NCI-H2227 treated with DMSO at 0.1 percent for 48 hours (cell line): ENCODE measurements around the gene CDC42BPB.

Source experiments
- DNase-seq: peaks from one replicate; lab custom pipeline; 2025; lab: John Stamatoyannopoulos, UW

The CDC42BPB gene

DNA sequence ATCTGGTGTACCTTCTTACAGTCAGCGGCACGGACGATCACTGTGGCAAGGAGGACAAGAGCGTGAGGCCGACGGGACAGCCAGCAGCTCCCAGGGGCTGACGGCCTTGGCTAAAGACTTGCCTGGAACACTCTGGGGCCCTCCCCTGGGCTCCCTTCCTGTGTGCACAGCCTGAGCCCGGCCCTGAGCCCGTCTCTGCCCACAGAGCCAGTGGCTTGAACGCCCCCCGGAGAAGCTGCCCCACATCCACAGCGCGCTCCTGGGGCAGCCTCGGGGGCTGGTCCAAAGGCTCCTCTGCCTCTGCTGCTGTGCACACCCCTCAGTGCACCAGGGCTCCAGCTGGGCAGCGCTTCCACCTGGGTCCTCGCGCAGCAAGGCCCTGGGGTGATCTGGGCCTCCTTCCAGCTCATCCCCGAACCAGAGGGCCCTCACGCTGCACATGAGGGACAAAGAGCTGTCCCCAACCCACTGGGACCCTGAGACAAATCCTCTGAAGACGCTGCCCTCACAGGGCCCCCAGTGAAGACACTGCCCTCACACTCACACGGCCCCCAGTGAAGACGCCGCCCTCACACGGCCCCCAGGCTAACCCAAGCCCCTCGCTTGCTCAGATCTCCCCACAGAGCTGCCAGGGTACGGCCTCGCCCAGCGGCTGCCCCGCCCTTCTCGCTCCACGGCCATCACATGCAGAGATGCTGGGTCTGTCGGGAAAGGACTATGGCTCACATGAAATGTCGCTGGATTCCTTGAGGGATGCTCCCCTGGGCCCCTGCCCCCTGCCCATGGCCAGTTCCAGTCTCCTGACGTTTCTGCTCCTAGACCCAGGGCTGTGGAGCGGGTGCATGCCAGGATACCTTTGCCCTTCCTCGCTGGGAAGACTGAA lies 112.7 kb downstream of the CDC42BPB start:
- DNase-seq = no peak

DNA sequence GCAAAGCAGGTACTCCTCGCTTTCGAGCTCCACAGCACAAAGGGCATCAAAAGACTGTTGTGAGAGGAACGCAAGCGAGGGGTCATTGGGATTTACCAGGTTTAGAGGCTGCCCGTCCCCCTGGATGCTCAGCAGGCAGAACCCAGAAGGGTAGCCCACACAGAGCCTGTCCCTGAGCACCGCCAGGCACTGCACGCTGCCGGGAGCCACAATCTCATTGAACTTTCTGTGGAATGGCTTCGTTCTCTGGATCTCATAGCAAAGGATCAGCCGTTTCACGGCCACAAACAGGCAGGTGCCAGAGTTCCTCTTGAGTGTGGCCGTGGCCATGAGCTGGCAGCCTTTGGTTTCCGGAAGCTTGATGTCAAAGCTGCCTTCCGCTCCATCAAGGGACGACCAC lies 113.4 kb downstream of the CDC42BPB start:
- DNase-seq = no peak

DNA sequence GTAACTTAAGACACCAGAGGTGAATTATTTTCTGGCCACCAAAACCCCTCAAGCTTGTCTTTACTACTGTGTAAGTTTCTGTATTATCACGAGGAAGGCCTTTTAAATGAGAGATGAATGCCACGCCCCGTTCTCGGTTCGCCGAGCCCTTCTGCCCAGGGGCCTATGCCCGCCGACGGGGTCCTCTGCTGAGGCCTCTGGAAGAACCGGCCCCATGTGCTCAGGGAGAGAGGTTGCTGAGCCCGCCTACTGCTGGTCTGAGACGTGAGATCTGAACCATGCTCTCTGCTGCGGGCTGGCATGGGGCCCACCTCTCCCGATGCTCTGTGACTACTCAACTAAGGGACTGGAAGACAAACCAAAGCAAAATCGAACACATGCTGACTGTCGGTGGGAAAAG lies 113.9 kb downstream of the CDC42BPB start:
- DNase-seq = no peak

DNA sequence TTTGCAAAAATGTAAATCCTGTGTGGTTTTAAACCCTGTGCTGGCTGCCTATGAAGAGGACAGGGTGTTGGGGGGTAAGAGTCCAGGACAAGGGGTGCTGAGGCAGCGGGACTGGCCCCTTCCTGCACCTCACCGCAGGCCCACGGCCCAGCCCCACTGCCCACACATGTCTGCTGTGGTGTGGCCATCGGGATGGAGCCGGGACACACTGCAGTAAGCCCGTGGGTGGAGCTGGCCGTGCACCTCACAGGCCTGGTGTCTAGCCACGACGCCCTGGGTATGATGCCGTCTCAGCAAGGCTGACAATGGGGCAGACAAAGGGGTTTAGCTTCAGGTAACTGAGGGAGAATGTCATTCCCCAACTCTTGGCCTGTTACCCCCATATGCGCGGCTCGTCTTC lies 115.3 kb downstream of the CDC42BPB start:
- no peak for DNase-seq

DNA sequence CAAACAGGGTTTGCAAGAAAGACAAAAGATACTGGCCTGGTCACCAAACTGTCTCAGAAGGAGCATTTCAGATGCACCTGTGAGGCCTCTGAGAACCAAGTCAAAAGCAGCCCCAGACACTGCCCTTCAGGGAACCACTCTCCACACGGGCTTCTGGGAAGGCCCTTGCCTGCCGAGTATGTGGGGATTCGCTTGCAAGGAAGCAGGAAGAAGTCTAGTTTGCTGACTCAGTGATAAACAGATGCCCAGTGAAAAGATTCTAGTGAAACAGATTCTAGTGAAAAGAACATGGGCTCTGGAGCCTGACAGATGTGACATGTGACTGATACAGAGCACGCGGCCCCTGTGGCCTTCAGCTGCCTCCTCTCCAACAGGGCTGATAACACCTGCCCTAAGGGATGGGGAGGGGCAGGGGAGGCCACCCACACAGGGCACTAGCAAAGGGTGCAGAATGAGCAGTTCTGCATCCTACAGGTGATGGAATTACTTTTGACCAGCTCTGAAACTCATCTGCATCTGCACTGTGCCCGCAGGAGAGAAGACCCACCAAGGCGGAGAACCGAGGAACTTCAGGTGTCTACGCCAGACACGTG lies 115.8 kb downstream of the CDC42BPB start:
- no peak for DNase-seq

DNA sequence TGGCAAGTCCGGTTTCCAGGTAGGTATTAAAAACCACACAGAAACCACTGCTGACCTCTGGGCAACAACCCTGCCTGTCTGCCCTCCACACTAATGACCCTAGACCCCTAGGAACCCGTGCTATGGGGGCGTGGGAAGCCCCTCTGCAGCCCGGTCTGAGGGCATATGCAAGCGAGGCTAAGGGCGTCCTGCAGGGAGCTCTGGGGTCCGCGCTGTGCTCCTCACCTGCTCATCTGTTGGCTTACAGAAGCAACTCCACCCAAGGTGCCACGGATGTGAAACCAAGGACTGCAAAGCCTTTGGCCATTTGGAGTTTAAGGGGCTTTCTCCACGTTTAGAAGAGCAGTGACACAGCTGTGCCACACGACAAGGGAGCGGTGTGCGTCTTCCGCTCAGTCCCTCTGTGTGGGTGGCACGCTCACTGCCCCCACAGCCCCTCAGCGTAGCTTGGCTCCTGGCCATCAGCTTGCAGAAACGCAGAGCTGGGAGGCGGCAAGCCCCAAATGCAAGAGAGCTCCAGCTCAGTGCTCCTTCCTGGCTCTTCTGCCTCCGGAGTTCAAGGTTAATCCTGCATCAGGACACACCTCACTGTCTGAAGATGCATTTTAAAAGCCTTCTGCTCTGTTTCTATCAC lies 116.5 kb downstream of the CDC42BPB start:
- no peak for DNase-seq

DNA sequence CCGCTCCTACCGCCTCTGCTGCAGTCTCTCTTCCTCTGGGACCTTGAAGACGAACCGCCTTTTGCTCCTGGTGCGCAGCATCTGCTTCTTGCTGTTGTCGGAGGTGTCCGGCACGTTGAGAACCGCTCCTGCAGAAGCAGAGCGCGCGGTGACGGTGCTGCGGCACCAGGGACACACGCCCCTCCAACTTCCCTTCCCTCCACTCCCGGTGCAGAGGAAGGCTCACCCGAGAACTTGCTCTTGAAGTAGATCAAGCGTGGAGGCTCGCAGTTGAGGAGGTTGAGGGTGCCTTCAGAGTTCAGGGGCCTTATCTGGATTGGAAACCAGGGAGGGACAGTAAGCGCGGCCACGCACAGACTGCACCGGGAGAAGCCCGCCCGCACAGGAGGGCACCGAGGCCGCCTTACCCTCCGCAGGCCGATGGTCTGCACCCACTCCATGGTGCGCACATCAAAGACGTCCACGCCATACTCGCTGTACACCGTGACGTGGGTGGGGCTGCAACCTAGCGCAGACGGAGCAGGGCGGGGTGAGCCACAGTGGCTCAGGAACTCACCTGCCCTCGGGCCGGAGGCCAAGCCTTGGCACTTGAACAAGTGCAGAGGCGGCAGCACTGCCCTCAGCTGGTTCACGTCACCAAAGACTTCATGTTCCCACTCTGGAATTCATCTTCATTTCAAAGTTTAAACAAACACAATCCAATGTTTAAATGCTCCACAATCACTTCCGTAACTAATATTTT lies 117.4 kb downstream of the CDC42BPB start:
- no peak for DNase-seq

DNA sequence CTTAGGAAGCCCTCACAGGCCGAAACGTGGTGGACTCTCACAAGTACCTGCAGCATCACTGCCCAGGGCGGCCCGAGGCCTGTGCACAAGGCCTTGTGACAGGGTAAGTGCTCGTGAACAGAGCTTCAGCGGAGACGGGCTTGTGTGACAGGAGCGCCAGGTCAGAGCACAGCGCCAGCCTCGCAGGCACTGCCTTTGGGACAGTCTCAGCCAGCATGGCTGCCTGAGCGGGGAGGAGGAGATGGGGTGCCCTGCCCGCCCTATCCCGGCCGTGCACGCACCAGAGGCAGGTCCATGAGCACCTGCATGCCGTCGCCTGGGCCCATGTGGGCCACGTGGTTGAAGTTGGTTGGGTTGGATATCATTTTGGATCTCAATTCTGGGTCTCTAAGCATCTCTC lies 118.0 kb downstream of the CDC42BPB start:
- no peak for DNase-seq

DNA sequence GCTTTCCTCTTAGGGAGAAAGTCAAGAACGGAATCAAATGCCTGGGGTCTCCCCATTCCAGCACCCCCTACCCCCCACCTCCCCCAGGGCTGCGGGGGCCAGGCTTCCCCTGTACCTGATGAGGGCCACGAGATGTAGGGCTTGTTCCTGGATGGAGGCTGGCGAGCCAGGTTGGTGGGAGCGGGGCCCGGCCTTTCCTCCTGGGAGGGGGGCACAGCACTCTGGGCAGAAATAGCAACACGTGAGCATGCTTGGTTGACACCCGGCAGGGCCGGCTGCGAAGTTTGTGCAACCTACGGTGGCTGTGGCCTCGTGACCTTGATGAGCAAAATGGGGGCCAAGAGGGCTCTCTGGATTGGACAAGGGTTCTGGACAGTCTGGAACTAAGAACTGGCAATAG lies 119.2 kb downstream of the CDC42BPB start:
- no peak for DNase-seq

DNA sequence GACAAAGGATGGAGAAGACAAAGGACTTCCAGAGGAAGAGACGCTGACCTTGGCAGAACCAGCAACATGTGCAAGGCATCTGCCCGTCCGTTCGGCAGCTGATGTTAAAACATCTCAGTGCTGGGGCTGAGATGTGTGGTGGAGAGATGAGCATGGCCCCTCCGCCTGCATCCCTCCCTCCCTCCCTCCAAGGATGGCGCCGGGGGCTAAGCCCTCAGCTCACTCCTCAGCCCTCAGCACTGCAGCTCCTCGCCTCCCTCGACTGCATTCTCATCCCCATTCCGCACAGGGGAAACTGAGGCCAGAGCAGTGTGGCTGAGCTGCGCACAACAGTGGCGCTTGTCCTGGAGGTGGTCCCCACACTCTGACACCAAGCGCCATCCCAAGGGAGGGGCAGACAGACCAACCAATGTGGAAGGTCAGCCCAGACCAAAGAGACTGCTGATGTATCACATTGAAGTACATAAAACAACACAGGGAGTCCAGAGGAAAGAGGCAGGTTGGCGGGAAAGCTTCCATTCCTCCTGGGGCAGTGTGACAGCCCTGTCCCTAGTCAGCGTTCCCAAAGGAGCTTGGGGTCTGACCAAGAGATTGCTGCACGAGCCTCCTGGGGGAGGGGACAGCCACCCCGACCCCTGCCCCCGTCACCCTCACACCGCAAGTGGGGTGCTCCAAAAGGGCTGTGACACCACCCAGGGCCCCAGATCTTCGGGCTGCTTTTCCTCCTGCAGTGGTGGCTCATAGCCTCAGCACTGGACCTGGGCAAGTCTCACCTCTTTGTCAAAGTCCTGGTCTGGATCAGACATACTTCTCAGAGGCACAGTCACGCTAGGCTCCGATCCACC lies 119.8 kb downstream of the CDC42BPB start:
- DNase-seq = no peak

DNA sequence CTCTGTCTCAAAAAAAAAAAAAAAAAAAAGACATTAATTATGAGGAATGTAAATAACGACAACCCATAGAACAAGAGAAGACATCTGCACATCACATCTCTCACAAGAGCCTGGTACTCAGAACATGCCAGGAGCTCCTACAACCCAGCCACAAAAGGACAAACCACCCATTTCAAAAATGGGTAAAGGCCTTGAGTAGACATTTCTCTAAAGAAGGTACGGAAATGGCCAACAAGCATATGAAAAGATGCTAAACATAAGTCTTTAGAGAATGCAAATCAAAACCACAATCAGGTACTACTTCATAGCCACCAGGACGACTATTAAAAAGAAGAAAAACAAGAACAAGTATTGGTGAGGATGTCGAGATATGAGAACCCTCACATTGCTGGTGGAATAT lies 121.6 kb downstream of the CDC42BPB start:
- DNase-seq = no peak

DNA sequence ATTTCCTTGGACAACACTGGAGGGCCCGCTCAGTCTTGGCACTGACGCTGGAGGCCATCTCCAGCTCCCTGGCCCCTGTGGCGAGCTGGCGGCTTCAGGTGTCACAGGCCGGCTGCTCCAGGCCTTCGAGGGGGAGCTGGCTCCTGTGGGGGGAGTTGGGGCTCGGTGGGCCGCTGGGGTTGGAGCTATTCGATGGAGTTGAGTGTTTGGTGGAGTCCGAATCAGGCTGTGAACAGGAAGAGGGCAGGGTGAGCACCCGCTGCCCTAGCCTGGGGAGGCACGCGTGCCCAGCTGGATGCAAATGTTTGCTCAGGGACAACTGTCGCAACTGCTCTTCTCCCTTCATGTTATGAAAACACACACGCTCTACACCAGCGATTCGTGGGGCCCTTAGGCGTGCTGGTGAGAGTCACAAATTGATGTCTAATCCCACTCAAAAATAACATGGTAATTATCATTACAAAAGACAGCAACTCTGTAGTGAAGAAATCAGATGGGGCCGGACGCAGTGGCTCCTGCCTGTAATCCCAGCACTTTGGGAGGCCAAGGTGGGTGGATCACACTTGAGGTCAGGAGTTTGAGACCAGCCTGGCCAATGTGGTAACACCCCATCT lies 123.6 kb downstream of the CDC42BPB start:
- DNase-seq = no peak

DNA sequence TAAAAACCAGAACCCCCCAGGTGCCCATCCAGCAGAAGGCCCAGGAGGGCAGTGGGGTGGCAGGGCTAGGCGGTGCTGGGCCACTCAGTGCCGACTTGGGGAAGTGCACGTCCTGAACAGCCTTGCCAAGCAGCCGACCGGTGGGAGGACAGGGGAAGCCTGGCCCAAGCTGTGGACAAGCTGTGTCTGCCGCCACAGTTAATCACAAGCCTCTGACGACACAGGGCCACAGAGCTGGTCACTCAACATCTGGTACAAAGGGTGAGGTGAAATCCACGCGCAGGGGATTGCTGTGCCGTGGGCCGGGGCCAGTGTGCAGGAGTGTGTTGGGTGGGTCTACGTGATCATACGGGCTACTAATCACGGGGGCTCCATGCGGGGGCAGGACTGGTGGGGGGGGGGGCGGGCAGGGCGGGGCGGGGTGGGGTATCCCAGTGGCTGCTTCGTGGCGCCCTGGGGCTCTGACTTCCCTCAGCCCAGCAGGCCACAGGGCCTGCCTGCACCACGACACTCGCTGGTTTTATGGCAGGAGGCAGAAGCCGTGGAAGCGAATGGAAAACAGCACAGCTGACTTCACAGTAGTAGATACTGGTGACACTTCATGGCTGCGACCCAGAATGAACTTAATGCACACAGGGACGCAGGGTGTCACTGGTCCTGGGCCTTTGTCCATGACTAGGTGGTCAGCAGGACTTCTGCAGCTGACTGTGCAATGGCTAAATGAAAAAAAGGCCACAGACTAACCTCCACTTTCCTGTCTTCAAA lies 124.7 kb downstream of the CDC42BPB start:
- DNase-seq = no peak

DNA sequence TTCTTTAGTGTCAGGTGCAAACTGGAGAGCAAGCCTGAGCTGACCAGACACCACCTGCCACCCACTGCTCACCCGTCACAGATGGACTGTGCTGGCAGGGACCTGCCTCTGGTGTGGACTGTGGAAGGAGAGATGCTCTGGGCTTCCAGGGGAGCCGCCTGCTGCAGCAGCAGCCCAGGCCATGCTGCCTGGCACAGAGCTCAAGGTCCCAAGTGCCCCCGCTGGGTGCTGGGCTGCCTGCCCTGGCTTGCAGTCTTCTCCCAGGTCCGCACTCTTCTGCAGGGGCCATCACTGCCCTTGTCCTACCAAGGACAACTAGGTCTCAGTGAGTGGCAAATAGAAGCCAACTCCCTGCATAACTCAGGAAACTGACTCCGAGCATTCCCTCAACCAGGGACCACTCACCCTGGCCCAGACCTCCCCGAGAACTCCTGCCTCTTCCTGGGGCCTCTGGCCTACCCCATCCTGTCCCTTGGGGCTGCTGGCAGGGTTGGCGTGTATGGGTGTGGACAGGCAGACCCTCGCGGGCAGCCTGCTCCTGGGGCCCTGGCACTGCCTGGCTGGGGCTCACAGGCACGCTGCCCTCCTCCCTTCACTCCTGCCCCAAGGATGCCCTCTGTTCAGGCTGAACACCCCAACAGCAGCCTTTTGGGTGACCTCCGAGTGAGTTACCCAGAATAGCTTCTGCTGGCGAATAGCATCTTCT lies 125.6 kb downstream of the CDC42BPB start:
- DNase-seq = no peak

DNA sequence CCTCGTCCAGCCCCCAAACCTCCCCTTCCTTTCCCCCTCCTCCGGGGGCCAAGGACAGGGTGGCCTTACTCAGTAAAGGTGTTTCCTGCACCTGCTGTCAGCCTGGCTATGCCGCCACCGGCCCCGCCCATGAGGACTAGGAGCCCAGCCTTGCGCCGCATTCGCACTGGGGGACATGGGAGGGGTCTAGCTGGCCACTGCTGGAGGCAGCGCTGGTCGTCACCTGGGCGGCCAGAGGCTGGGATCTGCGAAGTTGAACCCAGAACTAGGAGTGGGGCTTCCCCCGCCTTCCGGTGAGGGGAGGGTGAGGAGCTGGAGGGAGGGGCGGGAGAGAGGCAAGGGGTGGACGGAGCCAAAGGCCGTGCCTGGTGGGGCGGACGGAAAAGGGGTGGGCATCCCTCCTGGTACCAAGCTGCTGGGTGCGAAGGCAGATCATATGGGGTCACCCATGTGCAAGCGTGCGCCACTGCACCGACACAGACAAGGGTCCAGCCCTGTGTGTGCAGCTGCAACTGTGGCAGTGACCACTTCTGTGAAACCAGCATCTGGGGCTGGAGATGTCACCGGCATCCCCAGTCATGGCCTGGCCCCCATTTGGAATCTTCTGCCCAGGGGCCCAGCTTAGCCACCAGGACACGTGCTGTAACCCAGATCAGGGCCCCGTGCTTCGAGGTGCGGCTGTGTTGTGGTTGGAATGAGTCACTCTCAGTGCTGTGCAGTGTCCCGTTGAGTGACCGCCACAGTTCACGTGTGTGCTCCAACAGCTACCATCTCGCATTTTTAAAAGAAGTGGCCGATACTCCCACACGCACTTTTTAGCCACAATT lies 126.4 kb downstream of the CDC42BPB start:
- DNase-seq = no peak

DNA sequence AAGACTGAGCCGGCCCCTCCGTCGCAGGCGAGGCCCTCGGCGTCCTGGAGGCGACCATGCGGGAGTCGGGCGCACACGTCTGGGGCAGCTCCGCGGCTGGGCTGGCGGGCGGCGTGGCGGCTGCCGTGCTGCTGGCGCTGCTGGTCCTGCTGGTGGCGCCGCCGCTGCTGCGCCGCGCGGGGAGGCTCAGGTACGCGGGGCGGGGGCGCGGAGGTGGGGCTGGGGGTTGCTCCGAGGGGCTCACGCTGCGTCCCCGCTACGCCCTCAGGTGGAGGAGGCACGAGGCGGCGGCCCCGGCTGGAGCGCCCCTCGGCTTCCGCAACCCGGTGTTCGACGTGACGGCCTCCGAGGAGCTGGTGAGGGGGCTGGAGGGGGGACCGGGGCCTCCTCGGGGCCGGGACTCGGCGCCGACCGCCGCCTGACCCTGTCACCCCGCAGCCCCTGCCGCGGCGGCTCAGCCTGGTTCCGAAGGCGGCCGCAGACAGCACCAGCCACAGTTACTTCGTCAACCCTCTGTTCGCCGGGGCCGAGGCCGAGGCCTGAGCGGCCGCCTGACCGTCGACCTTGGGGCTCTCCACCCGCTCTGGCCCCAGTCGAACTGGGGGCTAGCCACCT lies 127.1 kb downstream of the CDC42BPB start:
- DNase-seq = no peak

DNA sequence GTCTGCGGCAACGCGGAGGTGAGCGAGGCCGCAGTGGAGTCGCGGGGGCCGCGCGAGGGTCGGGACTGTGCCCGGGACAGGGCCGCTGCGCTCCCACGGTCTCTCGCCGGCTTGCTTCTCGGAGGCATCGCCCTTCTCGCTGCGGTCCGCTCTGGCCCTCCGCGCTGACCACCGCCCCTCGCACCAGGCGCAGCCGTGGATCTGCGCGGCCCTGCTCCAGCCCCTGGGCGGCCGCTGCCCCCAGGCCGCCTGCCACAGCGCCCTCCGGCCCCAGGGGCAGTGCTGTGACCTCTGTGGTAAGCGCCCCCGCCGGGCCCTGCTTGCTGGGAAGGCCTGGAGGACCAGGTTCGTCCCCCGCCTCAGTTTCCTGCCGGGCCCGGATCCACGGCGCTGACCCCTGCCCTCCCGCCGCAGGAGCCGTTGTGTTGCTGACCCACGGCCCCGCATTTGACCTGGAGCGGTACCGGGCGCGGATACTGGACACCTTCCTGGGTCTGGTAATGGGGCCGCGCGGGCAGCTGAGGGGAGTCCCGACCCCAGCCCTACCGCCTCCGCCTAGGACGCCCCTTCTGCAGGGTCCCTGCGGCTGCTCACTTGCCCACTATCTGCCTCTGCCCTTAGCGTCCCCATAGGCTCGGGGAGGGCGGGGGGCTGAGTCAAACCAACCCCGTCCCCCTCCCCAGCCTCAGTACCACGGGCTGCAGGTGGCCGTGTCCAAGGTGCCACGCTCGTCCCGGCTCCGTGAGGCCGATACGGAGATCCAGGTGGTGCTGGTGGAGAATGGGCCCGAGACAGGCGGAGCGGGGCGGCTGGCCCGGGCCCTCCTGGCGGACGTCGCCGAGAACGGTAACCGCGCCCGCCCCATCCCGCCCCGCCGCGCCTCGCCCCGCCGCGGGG lies 127.9 kb downstream of the CDC42BPB start:
- DNase-seq = no peak
